Neutrophil (primary cell): ENCODE measurements around the gene CAVIN4.

ENCODE experiments used
- H3K27ac ChIP-seq: fragments of 200-600 bp; sonication (generic); 2 replicates; pipeline ENCODE4 v1.5.1; 2016; ENCODE audit warnings: mild to moderate bottlenecking, moderate library complexity
- H3K27me3 ChIP-seq: fragments of 200-600 bp; sonication (generic); 2 replicates; pipeline ENCODE4 v1.6.0; 2016; ENCODE audit warnings: mild to moderate bottlenecking
- H3K36me3 ChIP-seq: fragments of 200-600 bp; sonication (generic); 2 replicates; pipeline ENCODE4 v1.5.1; 2017
- H3K4me1 ChIP-seq, 2 experiments: fragments of 200-600 bp in 1 of 2; sonication (generic) in 1 of 2; 1 replicate in 1 of 2; 2 replicates in 1 of 2; pipeline versions ENCODE4 v1.5.1 to v1.6.1; 2013 to 2016; ENCODE audit warnings: low read depth in 1 of 2, low read length in 1 of 2, mild to moderate bottlenecking in 1 of 2, moderate library complexity in 1 of 2; ENCODE audit not compliant: control insufficient read depth in 1 of 2, insufficient read depth in 1 of 2
- H3K4me3 ChIP-seq, 2 experiments: fragments of 200-600 bp in 1 of 2; sonication (generic) in 1 of 2; 1 replicate in 1 of 2; 2 replicates in 1 of 2; pipeline ENCODE4 v1.5.1; 2013 to 2016; ENCODE audit warnings: low read depth in 1 of 2, low read length in 1 of 2, mild to moderate bottlenecking in 1 of 2, moderate library complexity in 1 of 2
- H3K9me3 ChIP-seq: fragments of 200-600 bp; sonication (generic); 2 replicates; pipeline ENCODE4 v1.5.1; 2016
- TF ChIP-seq, protein P1 (sequence below): fragments of 200-600 bp; sonication (generic); IDR thresholded peaks from 2 replicates; pipeline ENCODE4 v1.5.1; 2016; ENCODE audit warnings: antibody characterized with exemption

The CAVIN4 gene

GRCh38 chr9:100555471-100555870 is 22.4 kb upstream of the CAVIN4 start:
- Histone ChIP-seq H3K4me1 (no peaks in the 10 kb centered on the region), H3K4me3 (no peak overlapping the region), H3K27ac (no peak overlapping the region), H3K27me3 (no peaks in the 10 kb centered on the region), H3K36me3 (no peaks in the 10 kb centered on the region), H3K9me3 (no peaks in the 10 kb centered on the region)
- TF ChIP-seq, protein P1, sequence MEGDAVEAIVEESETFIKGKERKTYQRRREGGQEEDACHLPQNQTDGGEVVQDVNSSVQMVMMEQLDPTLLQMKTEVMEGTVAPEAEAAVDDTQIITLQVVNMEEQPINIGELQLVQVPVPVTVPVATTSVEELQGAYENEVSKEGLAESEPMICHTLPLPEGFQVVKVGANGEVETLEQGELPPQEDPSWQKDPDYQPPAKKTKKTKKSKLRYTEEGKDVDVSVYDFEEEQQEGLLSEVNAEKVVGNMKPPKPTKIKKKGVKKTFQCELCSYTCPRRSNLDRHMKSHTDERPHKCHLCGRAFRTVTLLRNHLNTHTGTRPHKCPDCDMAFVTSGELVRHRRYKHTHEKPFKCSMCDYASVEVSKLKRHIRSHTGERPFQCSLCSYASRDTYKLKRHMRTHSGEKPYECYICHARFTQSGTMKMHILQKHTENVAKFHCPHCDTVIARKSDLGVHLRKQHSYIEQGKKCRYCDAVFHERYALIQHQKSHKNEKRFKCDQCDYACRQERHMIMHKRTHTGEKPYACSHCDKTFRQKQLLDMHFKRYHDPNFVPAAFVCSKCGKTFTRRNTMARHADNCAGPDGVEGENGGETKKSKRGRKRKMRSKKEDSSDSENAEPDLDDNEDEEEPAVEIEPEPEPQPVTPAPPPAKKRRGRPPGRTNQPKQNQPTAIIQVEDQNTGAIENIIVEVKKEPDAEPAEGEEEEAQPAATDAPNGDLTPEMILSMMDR = no peak

DNA sequence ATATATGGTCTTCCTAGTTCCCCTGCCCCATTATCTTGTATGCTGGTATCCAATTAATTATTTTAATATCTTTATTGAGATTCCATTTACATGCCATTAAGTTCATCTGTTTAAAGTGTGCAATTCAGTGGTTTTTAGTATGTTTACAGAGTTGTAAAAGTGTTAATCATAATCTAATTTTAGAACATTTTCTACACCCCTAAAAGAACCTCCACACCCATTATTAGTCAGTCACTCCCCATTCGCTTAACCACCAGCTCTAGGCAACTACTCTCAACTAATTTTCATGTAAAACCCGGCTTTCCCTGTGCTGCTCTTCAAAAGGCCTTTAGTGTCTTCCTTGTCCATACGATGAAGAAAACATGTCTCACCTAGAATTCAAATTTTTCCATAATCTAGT is 20.8 kb upstream of the CAVIN4 start:
- H3K4me1 ChIP-seq = no peaks in the 10 kb centered on the region
- TF ChIP-seq, protein P1 = no peak
- no peak overlapping the region for H3K4me3 ChIP-seq
- no peak overlapping the region for H3K27ac ChIP-seq
- H3K36me3 ChIP-seq = no peaks in the 10 kb centered on the region
- no peaks in the 10 kb centered on the region for H3K9me3 ChIP-seq
- no peaks in the 10 kb centered on the region for H3K27me3 ChIP-seq

DNA sequence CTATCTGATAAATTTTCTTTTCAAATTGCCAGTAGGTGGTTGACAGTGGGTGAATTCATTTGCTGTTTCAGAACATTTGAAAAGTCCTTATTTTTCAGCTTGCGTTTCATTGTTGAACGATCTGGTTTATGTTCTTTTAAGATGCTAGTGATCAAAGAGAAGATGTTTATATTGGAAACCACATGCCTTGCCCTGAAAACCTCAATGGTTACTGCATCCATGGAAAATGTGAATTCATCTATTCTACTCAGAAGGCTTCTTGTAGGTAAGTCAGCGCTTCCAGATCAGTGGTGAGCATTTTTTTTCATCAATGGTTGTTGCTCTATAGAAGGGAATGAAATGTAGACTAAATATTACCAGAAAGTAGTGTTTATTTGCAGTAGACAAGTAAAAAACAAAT is 16.6 kb upstream of the CAVIN4 start:
- TF ChIP-seq, protein P1 = no peak
- Histone ChIP-seq H3K27ac (no peak overlapping the region), H3K36me3 (no peaks in the 10 kb centered on the region)

DNA sequence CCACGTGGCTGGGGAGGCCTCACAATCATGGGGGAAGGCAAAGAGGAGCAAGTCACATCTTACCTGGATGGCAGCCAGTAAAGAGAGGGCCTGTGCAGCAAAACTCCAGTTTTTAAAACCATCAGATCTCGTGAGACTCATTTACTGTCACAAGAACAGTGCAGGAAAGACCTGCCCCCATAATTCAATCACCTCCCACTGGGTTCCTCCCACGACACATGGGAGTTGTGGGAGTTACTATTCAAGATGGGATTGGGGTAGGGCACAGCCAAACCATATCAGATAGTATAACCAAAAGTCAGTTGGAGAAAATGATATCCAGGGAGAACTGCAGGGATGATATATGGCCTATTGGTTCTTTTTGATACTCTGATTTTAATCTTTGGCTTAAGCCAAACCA is 10.0 kb upstream of the CAVIN4 start:
- Histone ChIP-seq H3K36me3 (no peaks in the 10 kb centered on the region), H3K9me3 (no peaks in the 10 kb centered on the region), H3K27me3 (no peaks in the 10 kb centered on the region), H3K4me1 (no peaks in the 10 kb centered on the region), H3K27ac (no peak overlapping the region), H3K4me3 (no peak overlapping the region)
- TF ChIP-seq, protein P1 = no peak

More for the DNA sequence above, 16.6 kb upstream of the CAVIN4 start:
- H3K27me3 ChIP-seq = no peaks in the 10 kb centered on the region
- no peaks in the 10 kb centered on the region for H3K9me3 ChIP-seq
- no peak overlapping the region for H3K4me3 ChIP-seq
- no peaks in the 10 kb centered on the region for H3K4me1 ChIP-seq

DNA sequence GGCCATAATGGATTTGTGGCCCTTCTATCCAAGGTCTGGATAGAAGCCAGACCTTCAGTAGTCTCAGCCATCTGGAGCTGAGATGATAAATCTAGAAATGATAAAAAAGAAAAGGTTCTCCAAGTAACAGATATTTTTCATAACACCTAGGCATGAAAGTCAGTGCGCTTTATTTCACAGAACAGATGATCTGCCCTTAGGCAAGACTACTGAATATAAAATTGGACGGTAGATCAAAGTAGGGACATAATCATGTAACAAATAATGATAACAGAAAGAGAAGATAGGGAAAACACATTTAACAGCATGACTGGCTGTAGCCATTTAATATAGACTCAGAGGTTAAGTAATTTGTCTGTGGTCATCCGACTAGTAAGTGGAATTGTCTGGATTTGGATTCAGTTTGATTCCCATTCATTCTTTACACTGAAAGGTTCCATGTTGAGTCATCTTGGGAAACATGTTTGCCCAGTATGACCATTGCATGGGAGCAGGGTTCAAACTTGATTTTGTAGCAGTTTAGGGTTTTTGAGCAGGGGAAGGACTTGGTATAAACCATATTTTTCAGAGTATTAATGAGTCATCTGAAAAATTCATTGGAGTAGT is 4.1 kb upstream of the CAVIN4 start:
- Histone ChIP-seq H3K9me3 (no peaks in the 10 kb centered on the region), H3K4me1 (no peaks in the 10 kb centered on the region), H3K36me3 (no peaks in the 10 kb centered on the region), H3K27me3 (no peaks in the 10 kb centered on the region), H3K27ac (no peak overlapping the region), H3K4me3 (no peak overlapping the region)
- TF ChIP-seq, protein P1 = no peak
